HS-27A (cell line): ENCODE data around the gene FHOD3.

Experiments
- DNase-seq: peaks from one replicate; pipeline ENCODE4 v3.0.0-alpha.2; 2012; ENCODE audit warnings: low read depth, missing footprints

FHOD3 gene

GRCh38 chr18:36296650-36297416 is 680 bp upstream of the FHOD3 start:
- no peak for DNase-seq

- no peak for DNase-seq
Measured at GRCh38 chr18:36298126-36298741, 721 bp downstream of the FHOD3 start.

- no peak for DNase-seq
Measured at GRCh38 chr18:36299015-36299414, 1.5 kb downstream of the FHOD3 start.

- no peak for DNase-seq
Measured at GRCh38 chr18:36300211-36300610, 2.7 kb downstream of the FHOD3 start.

- no peak for DNase-seq
Measured at GRCh38 chr18:36301884-36302283, 4.4 kb downstream of the FHOD3 start.

- no peak for DNase-seq
Measured at GRCh38 chr18:36302676-36303075, 5.2 kb downstream of the FHOD3 start.

- DNase-seq, result no peak
Measured at GRCh38 chr18:36303211-36303844, 5.8 kb downstream of the FHOD3 start.

- DNase-seq, result no peak
Measured at GRCh38 chr18:36304723-36305122, 7.2 kb downstream of the FHOD3 start.

GRCh38 chr18:36305375-36305774 is 7.9 kb downstream of the FHOD3 start:
- no peak for DNase-seq

GRCh38 chr18:36307513-36307912 is 10.0 kb downstream of the FHOD3 start:
- no peak for DNase-seq

- DNase-seq, result no peak
Measured at GRCh38 chr18:36308711-36309435, 11.4 kb downstream of the FHOD3 start.

- DNase-seq, result peak; percentile 90
Measured at GRCh38 chr18:36309436-36310391, 12.2 kb downstream of the FHOD3 start.

GRCh38 chr18:36311026-36311570 is 13.6 kb downstream of the FHOD3 start:
- no peak for DNase-seq

GRCh38 chr18:36312806-36313395 is 15.4 kb downstream of the FHOD3 start:
- no peak for DNase-seq

GRCh38 chr18:36314098-36314497 is 16.6 kb downstream of the FHOD3 start:
- no peak for DNase-seq

GRCh38 chr18:36314754-36315153 is 17.2 kb downstream of the FHOD3 start:
- DNase-seq, result peak; percentile 22

GRCh38 chr18:36315736-36316135 is 18.2 kb downstream of the FHOD3 start:
- DNase-seq, result peak; percentile 45

GRCh38 chr18:36316246-36316645 is 18.7 kb downstream of the FHOD3 start:
- DNase-seq, result peak; percentile 15

GRCh38 chr18:36321658-36322407 is 24.3 kb downstream of the FHOD3 start:
- peak; percentile 14 for DNase-seq

GRCh38 chr18:36322408-36322728 is 24.9 kb downstream of the FHOD3 start:
- no peak for DNase-seq
